HG03432 (cell line): ENCODE data around the gene SLC23A2.
"Not testable (repeated sequence)": the region's sequence is repeated elsewhere in the genome, so short reads cannot be mapped to it uniquely, and the experiment has no call there.

Source experiments
- ATAC-seq: cut with Tn5 transposase; IDR thresholded peaks from one replicate; pipeline ENCODE4 v1.9.1; 2021; ENCODE audit warnings: mild to moderate bottlenecking, moderate library complexity; ENCODE audit not compliant: unreplicated experiment

Gene SLC23A2

GRCh38 chr20:4883546-4883945 is 117.8 kb downstream of the SLC23A2 start:
- no peak for ATAC-seq

DNA sequence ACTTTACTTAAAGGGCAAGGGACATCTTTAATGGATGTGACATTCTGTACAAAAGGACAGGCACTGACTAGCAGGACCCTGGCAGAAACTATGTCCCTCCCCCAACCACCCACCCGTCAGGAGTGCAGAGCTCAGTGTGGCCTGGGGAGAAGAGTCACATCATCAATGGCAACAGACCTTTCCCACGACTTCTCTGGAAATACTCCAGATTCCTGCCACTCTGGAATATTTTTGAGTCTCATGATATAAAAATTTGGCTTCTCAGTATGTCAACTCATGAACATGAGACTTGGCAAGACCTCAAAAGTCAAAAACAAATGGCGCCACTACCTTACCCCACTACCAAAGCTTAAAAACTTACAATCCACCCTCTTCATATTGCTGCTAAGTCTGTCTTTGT is 118.3 kb downstream of the SLC23A2 start:
- ATAC-seq, result no peak

DNA sequence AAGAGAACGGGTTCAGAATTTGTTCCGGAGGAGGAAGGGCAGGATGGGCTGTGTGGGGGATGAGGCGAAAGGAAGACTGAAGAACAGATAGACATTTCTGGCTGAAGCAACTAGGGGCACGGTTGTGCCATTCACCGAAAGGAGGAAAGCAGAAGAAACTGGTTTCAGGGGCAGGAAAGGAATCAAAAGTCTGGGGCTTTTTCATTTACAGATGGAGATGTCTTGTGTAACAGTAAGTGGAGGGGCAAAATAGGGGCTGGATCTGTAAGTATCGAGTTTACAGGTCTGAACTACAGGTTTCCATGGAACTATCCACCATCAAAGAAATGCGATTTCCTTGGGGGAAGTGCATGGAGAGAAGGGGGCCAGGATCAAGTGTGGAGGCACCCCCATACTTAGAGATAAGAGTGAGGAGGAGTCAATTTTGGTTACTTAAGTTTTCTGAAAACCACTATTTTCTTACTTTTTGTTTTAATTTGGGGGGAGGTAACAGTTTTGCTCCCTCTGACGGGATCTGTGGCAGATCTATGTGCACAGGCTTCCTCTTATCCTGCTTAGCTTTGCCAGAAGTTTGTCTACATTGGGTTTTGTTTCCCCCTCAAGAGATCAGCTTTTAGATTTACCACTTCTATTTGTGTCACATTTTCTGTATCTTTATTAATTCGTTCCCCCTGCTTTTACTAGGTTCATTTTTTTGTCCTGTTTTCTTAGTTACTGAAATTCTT is 120.1 kb downstream of the SLC23A2 start:
- no peak for ATAC-seq

- ATAC-seq, result no peak
Measured at GRCh38 chr20:4880051-4880450, 121.3 kb downstream of the SLC23A2 start.

DNA sequence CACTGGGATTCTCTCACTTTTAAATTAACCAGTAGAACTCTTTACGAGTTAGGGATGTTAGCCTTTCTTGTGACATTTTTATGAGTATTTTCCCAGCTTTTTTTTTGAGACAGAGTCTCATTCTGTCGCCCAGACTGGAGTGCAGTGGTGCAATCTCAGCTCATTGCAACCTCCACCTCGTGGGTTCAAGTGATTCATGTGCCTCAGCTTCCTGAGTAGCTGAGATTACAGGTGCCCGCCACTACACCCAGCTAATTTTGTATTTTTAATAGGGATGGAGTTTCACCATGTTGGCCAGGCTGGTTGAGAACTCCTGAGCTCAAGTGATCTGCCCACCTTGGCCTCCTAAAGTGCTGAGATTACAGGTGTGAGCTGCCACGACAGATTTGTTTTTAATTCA is 123.2 kb downstream of the SLC23A2 start:
- not testable (repeated sequence) for ATAC-seq

DNA sequence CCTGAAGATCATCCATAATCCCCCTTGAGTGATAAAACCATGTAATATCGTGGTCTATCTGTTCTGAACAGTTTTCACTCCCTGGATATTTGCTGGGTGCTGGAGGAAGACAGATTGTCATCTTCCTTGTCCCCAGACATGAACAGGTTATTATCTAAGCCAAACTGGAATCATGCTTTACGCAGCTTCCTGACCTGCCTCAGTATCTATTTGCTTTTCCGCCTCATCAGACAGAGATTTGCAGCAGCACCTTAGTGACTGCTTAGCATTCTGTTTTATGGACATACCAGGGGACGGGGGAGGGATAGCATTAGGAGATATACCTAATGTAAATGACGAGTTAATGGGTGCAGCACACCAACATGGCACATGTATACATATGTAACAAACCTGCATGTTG is 124.6 kb downstream of the SLC23A2 start:
- ATAC-seq, result no peak

GRCh38 chr20:4876301-4876700 is 125.0 kb downstream of the SLC23A2 start:
- no peak for ATAC-seq

DNA sequence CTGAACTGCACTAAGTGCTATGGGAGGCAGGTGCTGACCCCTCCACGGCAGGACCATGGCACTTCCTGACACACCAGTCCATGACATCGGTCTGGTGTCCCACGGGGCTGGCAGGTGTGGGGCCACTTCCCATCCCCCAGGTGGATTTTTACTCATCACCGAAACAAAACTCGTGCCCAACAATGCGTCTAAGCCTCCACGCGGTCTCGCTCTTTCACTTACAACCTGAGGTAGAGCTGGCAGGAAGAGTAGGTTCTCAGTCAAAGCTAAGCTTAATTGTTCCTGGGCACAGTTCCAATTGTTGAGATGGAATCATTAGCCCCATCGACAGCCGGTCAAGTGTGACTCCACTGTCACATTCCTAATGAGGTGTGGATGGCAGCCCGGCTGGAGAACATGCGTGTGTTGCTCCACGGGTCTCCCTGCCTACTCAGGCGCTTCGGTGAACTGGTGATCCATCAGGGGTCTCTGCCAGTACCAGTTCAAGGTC is 125.7 kb downstream of the SLC23A2 start:
- peak; percentile 66 for ATAC-seq

- ATAC-seq, result no peak
Measured at GRCh38 chr20:4873396-4873795, 127.9 kb downstream of the SLC23A2 start.

DNA sequence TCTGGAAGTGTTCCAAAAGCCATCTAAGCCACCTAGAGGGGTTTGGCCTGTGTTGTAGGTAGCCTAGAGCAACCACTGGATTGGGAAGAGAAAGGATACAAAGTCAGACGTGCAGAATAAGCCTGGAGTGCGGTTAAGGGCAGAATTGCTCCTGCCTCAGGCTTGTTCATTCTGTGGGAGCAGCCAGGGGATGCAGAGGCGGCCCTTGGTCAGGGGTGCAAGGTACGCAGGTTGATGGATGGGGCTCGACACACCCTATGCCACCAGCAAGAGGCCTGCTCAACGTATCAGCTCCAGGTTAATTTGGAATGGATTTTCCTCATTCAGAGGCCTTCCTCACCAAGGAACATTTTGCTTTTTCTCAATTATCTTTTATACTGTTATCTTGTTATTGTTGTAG is 129.8 kb downstream of the SLC23A2 start:
- ATAC-seq, result no peak

DNA sequence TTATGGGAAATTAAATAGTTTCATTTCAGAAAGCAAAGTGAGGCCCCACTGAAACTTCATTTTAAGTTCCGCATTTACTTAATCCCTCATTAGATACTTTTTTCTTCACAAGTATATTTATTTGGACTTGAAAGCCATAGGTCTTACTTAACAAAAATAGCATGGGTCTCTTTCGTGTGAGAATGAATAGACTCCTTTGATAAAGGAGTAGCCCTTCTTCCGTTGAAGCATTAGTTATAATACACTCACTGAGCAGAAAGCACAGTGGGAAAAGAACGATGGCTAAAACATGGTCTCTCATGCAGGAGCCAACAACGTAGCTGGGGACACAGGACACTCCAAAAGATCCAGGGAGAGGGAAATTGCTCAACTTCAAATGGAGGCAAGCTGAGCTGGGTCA is 130.4 kb downstream of the SLC23A2 start:
- ATAC-seq, result no peak

DNA sequence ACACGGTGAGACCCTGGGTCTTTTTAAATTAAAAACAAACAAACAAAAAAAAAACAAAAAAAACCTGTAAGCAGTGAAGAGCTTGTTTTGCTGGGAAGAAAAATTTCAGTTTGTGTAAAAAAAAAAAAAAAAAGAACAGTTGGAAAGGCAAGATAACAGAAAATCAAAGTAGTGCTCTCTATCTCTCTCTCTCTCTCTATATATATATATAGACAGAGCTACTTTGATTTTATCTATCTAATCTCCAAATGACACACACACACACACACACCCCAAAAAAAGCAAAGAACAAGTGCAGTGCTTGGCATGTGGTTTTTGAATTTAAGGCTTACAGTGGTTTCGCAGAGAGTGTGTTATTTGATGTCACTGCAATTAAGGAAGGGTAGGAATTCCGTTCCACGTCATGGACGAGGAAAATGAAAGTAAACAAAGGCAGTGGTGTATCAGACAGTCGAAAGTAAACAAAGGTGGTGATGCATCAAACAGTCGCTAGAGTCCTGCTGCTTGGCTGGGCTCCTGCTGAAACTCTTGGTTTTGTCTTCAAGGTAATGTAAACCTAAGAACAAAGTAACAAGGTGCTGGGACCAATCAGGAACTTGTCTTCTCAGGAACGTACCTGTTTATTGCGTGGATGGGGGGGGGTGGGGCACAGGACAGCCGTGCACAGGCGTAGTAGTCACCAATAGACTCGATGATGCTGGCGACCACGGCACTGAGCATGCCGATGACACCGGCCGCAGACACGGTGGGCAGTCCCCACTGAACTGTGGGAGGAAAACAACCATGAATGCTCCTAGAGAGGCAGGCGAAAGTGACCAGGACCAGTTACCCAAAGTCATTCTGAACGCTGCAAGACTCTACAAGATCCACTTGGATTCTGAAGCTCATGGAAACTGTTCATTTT is 131.8 kb downstream of the SLC23A2 start:
- ATAC-seq, result no peak

DNA sequence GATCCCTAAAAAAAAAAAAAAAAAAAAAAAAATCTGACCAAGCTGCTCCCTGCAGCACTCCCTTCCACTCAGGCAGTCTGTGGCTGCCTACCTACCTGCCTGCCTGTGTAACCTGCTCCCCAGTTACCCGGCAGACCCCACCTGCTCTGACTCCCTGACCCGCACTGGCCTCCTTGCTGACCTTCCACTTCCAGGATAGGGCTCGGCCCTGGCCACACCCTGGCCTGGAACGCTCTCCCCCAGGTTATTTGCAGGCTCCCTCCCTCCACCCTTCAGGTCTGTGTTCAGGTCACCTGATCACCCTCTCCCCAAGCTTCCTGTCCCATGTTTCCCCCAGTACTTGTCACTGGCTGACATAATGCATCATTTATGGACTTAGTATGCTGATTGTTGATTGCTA is 134.3 kb downstream of the SLC23A2 start:
- no peak for ATAC-seq

- ATAC-seq, result no peak
Measured at GRCh38 chr20:4866429-4866828, 134.9 kb downstream of the SLC23A2 start.

DNA sequence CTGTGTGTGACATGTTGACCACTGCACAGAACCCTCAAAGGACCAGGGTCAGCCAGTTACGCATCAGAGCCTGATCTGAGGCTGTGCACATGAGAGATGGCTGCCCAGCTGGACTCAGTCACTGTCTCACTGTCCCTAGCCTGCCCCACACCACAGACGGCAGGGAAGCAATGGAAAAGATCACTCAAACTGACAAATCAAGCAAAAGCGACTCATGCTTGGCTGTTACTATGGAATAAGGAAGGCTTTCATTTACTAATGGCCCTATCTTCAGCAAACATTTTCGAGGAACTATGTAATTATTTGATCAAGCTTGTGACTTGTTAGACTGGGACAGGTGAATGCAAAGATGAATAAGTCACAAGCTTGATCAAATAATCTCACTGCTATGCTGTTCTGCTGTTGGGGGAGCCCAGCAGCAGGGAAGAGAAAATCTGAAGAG is 137.0 kb downstream of the SLC23A2 start:
- no peak for ATAC-seq

- no peak for ATAC-seq
Measured at GRCh38 chr20:4862661-4863060, 138.6 kb downstream of the SLC23A2 start.

- no peak for ATAC-seq
Measured at GRCh38 chr20:4861961-4862360, 139.3 kb downstream of the SLC23A2 start.

GRCh38 chr20:4858000-4858399 is 143.3 kb downstream of the SLC23A2 start:
- ATAC-seq, result no peak

GRCh38 chr20:4856022-4856755 is 145.1 kb downstream of the SLC23A2 start:
- no peak for ATAC-seq

- ATAC-seq, result no peak
Measured at GRCh38 chr20:4855555-4855954, 145.8 kb downstream of the SLC23A2 start.

- no peak for ATAC-seq
Measured at GRCh38 chr20:4855097-4855496, 146.2 kb downstream of the SLC23A2 start.
